ENCODE results near the gene SETX.

Gene SETX

DNA sequence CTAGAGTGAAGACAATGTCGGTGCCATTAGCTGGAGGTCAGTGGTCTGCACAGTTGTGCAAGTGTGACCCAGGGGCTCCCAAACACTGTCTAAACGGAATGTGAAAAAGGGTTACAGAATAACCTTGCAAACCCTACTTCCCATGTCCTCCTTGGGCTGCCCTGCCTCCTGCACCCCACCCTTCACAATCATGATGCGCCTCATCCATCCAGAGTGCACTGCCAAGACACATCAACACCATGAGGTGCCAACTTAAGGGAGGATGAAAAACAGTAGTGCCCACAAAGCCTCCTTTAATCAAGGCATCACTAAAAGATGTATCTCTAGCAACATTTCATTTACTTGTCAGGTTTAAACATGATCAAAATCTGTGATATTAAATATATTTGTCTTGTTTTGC, 87.1 kb downstream of the SETX start:
- Histone ChIP-seq H3K9ac (ENCODE audit: low read length) (no peak overlapping the region), H3K9me3 (ENCODE audit: insufficient read depth, low read length) (no peaks in the 10 kb centered on the region), H3K9me2 (replicated peaks; ENCODE audit: insufficient read depth, low read length) (no peaks in the 10 kb centered on the region), H3K36me3 (ENCODE audit: low read length) (peaks cover 50% of the 10 kb centered on the region), H3K27ac (ENCODE audit: low read depth, low read length) (no peak overlapping the region), H4K20me1 (ENCODE audit: low read depth, low read length) (peaks cover 4% of the 10 kb centered on the region; the same call in 1 of the 2 replicates), H3K4me3 (ENCODE audit: insufficient read depth, low read length, poor library complexity, severe bottlenecking) (no peak overlapping the region), H3F3A (ENCODE audit: insufficient read depth) (peaks cover 20% of the 10 kb centered on the region), H3K4me2 (ENCODE audit: low read depth, low read length, poor library complexity, severe bottlenecking) (no peak overlapping the region), H3K27me3 (ENCODE audit: low read length) (no peaks in the 10 kb centered on the region), H3K79me2 (ENCODE audit: insufficient read depth, low read length) (no peaks in the 10 kb centered on the region), H2AFZ (ENCODE audit: low read depth, low read length, severe bottlenecking) (no peak overlapping the region)
- TF ChIP-seq, protein P1, sequence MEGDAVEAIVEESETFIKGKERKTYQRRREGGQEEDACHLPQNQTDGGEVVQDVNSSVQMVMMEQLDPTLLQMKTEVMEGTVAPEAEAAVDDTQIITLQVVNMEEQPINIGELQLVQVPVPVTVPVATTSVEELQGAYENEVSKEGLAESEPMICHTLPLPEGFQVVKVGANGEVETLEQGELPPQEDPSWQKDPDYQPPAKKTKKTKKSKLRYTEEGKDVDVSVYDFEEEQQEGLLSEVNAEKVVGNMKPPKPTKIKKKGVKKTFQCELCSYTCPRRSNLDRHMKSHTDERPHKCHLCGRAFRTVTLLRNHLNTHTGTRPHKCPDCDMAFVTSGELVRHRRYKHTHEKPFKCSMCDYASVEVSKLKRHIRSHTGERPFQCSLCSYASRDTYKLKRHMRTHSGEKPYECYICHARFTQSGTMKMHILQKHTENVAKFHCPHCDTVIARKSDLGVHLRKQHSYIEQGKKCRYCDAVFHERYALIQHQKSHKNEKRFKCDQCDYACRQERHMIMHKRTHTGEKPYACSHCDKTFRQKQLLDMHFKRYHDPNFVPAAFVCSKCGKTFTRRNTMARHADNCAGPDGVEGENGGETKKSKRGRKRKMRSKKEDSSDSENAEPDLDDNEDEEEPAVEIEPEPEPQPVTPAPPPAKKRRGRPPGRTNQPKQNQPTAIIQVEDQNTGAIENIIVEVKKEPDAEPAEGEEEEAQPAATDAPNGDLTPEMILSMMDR (IDR thresholded peaks at IDR 0.05; ENCODE audit: insufficient read depth, low read length, poor library complexity, severe bottlenecking), result no peak
- no peak for TF ChIP-seq EZH2phosphoT487 (conservative IDR thresholded peaks at IDR 0.05; ENCODE audit: low read length)

DNA sequence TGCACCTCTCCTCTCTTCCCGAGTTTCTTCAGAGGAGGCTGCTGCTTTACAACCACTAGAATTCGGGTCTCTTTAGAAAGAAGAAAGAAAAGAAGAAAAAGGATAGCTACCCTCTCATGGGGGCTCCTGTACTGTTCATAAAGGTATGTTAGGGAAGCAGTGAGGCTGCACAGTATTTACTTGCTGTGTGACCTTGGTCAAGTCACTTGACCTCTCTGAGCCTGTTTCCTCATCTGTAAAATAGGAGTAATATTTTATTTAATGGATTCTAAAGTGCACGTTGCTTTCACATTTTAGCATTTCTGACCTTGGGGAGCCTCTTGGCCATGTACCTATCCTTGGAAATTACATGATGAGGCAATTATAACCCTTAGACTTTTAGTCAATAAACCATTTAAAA, 88.8 kb downstream of the SETX start:
- peaks cover 8% of the 10 kb centered on the region; the same call in 1 of the 2 replicates for H4K20me1 ChIP-seq (ENCODE audit: low read depth, low read length)
- no peaks in the 10 kb centered on the region for H3K27me3 ChIP-seq (ENCODE audit: low read length)
- H3K9ac ChIP-seq (ENCODE audit: low read length), result no peak overlapping the region
- H3K9me3 ChIP-seq (ENCODE audit: insufficient read depth, low read length), result no peaks in the 10 kb centered on the region
- TF ChIP-seq, protein P1 (IDR thresholded peaks at IDR 0.05; ENCODE audit: insufficient read depth, low read length, poor library complexity, severe bottlenecking), result no peak
- no peak for TF ChIP-seq EZH2phosphoT487 (conservative IDR thresholded peaks at IDR 0.05; ENCODE audit: low read length)
- H3K79me2 ChIP-seq (ENCODE audit: insufficient read depth, low read length), result no peaks in the 10 kb centered on the region
- no peaks in the 10 kb centered on the region for H3K9me2 ChIP-seq (replicated peaks; ENCODE audit: insufficient read depth, low read length)
- H3K4me3 ChIP-seq (ENCODE audit: insufficient read depth, low read length, poor library complexity, severe bottlenecking), result no peak overlapping the region
- peaks cover 43% of the 10 kb centered on the region for H3K36me3 ChIP-seq (ENCODE audit: low read length)
- H2AFZ ChIP-seq (ENCODE audit: low read depth, low read length, severe bottlenecking), result no peak overlapping the region
- H3F3A ChIP-seq (ENCODE audit: insufficient read depth), result peaks cover 28% of the 10 kb centered on the region
- no peak overlapping the region for H3K4me2 ChIP-seq (ENCODE audit: low read depth, low read length, poor library complexity, severe bottlenecking)
- no peak overlapping the region for H3K27ac ChIP-seq (ENCODE audit: low read depth, low read length)

DNA sequence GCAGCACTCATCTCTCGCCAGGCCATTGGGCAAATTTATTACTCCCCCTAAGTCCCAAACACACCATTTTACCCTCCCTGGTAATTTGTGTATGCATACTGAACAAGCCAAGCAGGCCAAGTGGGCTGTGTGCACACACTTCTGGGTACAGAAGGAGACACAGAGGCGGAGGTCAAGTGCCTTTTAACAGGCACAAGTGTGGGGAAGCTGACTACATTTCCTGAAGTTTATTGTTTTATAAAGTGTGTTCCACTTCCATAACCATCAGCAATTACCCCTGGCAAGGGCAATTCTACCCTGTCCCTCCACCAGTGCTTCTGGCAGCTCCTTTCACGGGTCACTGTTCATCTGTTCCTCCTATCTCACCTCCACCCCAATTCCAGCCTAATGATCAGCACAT, 93.9 kb downstream of the SETX start:
- Histone ChIP-seq H3K9me3 (ENCODE audit: insufficient read depth, low read length) (no peaks in the 10 kb centered on the region), H3K4me3 (ENCODE audit: insufficient read depth, low read length, poor library complexity, severe bottlenecking) (no peak overlapping the region), H3K27me3 (ENCODE audit: low read length) (no peaks in the 10 kb centered on the region), H3K79me2 (ENCODE audit: insufficient read depth, low read length) (no peaks in the 10 kb centered on the region), H3K9ac (ENCODE audit: low read length) (no peak overlapping the region), H4K20me1 (ENCODE audit: low read depth, low read length) (0 out of 2 replicates have a peak, but pooled peaks cover 8% of the 10 kb centered on the region), H3K9me2 (replicated peaks; ENCODE audit: insufficient read depth, low read length) (no peaks in the 10 kb centered on the region), H3K4me2 (ENCODE audit: low read depth, low read length, poor library complexity, severe bottlenecking) (no peak overlapping the region), H3F3A (ENCODE audit: insufficient read depth) (peaks cover 18% of the 10 kb centered on the region), H3K36me3 (ENCODE audit: low read length) (peaks cover 12% of the 10 kb centered on the region), H2AFZ (ENCODE audit: low read depth, low read length, severe bottlenecking) (no peak overlapping the region), H3K27ac (ENCODE audit: low read depth, low read length) (no peak overlapping the region)
- TF ChIP-seq EZH2phosphoT487 (conservative IDR thresholded peaks at IDR 0.05; ENCODE audit: low read length), result no peak
- TF ChIP-seq, protein P1 (IDR thresholded peaks at IDR 0.05; ENCODE audit: insufficient read depth, low read length, poor library complexity, severe bottlenecking), result no peak

Measured in SU-DHL-6 (cell line).